HAP-1 (cell line): ENCODE results near the gene IL15RA.
"Not testable (repeated sequence)": the region's sequence is repeated elsewhere in the genome, so short reads cannot be mapped to it uniquely, and the experiment has no call there.

Source experiments
- DNase-seq, 2 experiments: peaks; one replicate each; pipeline ENCODE4 v3.0.0-alpha.2; 2016 to 2020; ENCODE audit warnings: low spot score in 2 of 2
- H3K27me3 ChIP-seq: fragments of 250-450 bp; sonication (Bioruptor Pico); 2 replicates; pipeline ENCODE4 v1.5.1; 2020; ENCODE audit warnings: low read depth, mild to moderate bottlenecking, moderate library complexity
- H3K36me3 ChIP-seq: fragments of 250-450 bp; sonication (Bioruptor Pico); replicated peaks from 2 replicates; pipeline ENCODE4 v1.5.1; 2020; ENCODE audit warnings: mild to moderate bottlenecking
- H3K4me1 ChIP-seq: fragments of 250-450 bp; sonication (Bioruptor Pico); 2 replicates; pipeline ENCODE4 v1.5.1; 2020; ENCODE audit warnings: mild to moderate bottlenecking
- H3K4me3 ChIP-seq: fragments of 250-450 bp; sonication (Bioruptor Pico); 2 replicates; pipeline ENCODE4 v1.5.1; 2020; ENCODE audit warnings: mild to moderate bottlenecking, moderate library complexity
- H3K9me3 ChIP-seq: fragments of 250-450 bp; sonication (Bioruptor Pico); 2 replicates; pipeline ENCODE4 v1.5.1; 2020; ENCODE audit warnings: mild to moderate bottlenecking, moderate library complexity
- in situ Hi-C: fragments of 300-500 bp; cut with MboI; formaldehyde crosslinking; loops from 3 replicates; pipeline ENCODE4 v1.14.3; 2020; ENCODE audit warnings: low sequenced_read_pairs, inconsistent platforms, mixed read lengths

Gene IL15RA

DNA sequence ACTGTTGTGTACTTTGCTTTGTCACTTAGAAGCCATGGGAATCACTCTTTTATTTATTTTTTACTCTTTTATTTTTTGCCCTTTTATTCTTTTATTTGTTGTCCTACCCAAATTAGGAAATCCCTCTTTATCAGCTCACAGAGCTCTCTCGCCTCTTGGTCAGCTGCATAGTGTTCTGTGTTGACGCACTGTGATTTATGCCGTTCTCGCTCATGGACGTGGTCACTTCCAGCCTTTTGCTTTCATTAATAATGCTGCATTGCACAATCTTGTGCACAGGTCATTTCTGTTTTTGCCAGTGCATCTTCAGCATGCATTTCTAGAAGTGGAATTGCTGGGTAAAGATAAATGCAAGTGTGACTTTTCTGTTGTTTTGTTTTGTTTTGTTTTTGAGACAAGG is 45.0 kb downstream of the IL15RA start:
- Histone ChIP-seq H3K27me3 (no peaks in the 10 kb centered on the region), H3K36me3 (peaks cover 59% of the 10 kb centered on the region)

GRCh38 chr10:5930272-5930671 is 47.1 kb downstream of the IL15RA start:
- Histone ChIP-seq H3K9me3 (no peaks in the 10 kb centered on the region), H3K27me3 (no peaks in the 10 kb centered on the region), H3K36me3 (peaks cover 61% of the 10 kb centered on the region), H3K4me3 (no peak overlapping the region), H3K4me1 (no peaks in the 10 kb centered on the region)
- DNase-seq, result no peak
- in situ Hi-C loops, result no loop called here

More for the DNA sequence above, 45.0 kb downstream of the IL15RA start:
- Histone ChIP-seq H3K9me3 (no peaks in the 10 kb centered on the region), H3K4me1 (no peaks in the 10 kb centered on the region), H3K4me3 (no peak overlapping the region)
- in situ Hi-C loops, result no loop called here
- DNase-seq, result no peak

DNA sequence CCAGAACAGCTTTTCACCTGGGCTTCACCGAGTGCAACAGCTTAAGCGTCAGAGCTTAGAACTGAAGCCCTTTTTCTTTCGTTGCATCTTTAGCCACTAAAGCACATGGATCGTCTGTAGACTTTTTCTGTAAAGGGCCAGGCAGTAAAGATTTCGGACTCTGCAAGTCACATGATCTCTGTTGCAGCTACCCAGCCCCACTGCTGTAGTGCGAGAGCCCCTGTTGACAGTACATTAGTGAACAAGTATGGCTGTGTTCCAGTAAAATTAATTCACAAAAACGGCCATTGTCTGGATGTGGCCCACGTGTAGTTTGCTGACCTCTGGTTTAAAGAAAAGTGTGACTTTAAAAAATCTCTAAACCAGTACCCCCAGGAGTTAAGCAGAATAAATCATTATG is 47.9 kb downstream of the IL15RA start:
- H3K9me3 ChIP-seq, result no peaks in the 10 kb centered on the region
- in situ Hi-C loops, result no loop called here
- DNase-seq, result no peak
- H3K4me3 ChIP-seq, result no peak overlapping the region
- H3K27me3 ChIP-seq, result no peaks in the 10 kb centered on the region
- no peaks in the 10 kb centered on the region for H3K4me1 ChIP-seq
- H3K36me3 ChIP-seq, result peaks cover 63% of the 10 kb centered on the region

- Histone ChIP-seq H3K27me3 (no peaks in the 10 kb centered on the region), H3K4me1 (no peaks in the 10 kb centered on the region), H3K4me3 (no peak overlapping the region), H3K9me3 (no peaks in the 10 kb centered on the region), H3K36me3 (peaks cover 71% of the 10 kb centered on the region)
- DNase-seq, result no peak
- in situ Hi-C loops, result no loop called here
Measured at GRCh38 chr10:5927306-5927705, 50.0 kb downstream of the IL15RA start.

GRCh38 chr10:5924889-5925288 is 52.5 kb downstream of the IL15RA start:
- in situ Hi-C loops, result no loop called here
- no peak for DNase-seq
- Histone ChIP-seq H3K27me3 (no peaks in the 10 kb centered on the region), H3K4me1 (no peaks in the 10 kb centered on the region), H3K4me3 (no peak overlapping the region), H3K9me3 (no peaks in the 10 kb centered on the region), H3K36me3 (peaks cover 71% of the 10 kb centered on the region)

DNA sequence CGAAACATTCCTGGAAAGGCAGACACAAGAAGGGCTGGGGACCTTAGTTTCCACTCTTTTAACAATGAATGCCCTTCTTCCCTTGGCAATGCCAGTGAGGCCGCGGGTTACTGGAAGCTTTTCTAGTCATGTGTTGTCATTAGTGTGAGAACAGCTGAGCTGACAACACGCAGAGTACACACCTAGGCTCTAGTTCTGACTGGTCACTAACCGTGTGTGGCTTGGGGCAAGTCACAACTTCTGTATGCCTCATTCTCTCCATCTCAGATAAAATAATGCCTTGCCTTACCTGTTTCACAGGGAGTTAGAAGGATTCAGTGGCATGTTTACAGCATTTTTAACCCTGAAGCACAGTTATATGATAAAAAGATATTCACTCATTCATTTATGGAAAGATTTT is 55.6 kb downstream of the IL15RA start:
- Histone ChIP-seq H3K36me3 (peaks cover 68% of the 10 kb centered on the region), H3K4me3 (no peak overlapping the region), H3K9me3 (no peaks in the 10 kb centered on the region), H3K27me3 (no peaks in the 10 kb centered on the region), H3K4me1 (no peaks in the 10 kb centered on the region)
- in situ Hi-C loops, result no loop called here
- DNase-seq, result no peak

- no peak for DNase-seq
- H3K9me3 ChIP-seq, result no peaks in the 10 kb centered on the region
- H3K4me3 ChIP-seq, result no peak overlapping the region
- peaks cover 65% of the 10 kb centered on the region for H3K36me3 ChIP-seq
- H3K27me3 ChIP-seq, result no peaks in the 10 kb centered on the region
- no peaks in the 10 kb centered on the region for H3K4me1 ChIP-seq
- in situ Hi-C loops, result no loop called here
Measured at GRCh38 chr10:5919568-5919967, 57.8 kb downstream of the IL15RA start.

GRCh38 chr10:5918763-5919162 is 58.6 kb downstream of the IL15RA start:
- H3K27me3 ChIP-seq, result no peaks in the 10 kb centered on the region
- H3K9me3 ChIP-seq, result no peaks in the 10 kb centered on the region
- no peak for DNase-seq
- in situ Hi-C loops, result no loop called here
- H3K4me3 ChIP-seq, result no peak overlapping the region
- no peaks in the 10 kb centered on the region for H3K4me1 ChIP-seq
- H3K36me3 ChIP-seq, result peaks cover 73% of the 10 kb centered on the region

DNA sequence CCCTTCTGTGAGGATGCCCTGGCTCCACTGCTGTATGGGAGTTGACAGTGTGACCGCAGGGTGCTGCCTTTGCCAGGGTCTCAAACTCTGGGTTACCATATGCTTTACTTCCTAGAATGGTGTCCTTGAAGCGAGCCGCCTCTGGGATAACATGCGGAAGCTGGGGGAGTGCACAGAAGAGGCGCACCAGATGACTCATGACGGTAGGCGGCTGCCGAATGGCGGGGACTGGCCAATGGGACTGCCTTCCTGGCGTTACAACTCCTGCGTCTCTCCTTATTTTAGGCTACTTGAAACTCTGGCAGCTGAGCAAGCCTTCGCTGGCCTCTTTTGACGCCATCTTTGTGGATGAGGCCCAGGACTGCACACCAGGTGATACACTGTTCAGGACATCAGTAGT is 60.0 kb downstream of the IL15RA start:
- no peaks in the 10 kb centered on the region for H3K4me1 ChIP-seq
- peaks cover 72% of the 10 kb centered on the region for H3K36me3 ChIP-seq
- no peaks in the 10 kb centered on the region for H3K9me3 ChIP-seq
- in situ Hi-C loops, result no loop called here
- H3K27me3 ChIP-seq, result no peaks in the 10 kb centered on the region
- no peak for DNase-seq
- no peak overlapping the region for H3K4me3 ChIP-seq

GRCh38 chr10:5915451-5915850 is 61.9 kb downstream of the IL15RA start:
- peaks cover 71% of the 10 kb centered on the region for H3K36me3 ChIP-seq
- no peak for DNase-seq
- H3K4me3 ChIP-seq, result no peak overlapping the region
- H3K4me1 ChIP-seq, result no peaks in the 10 kb centered on the region
- no peaks in the 10 kb centered on the region for H3K27me3 ChIP-seq
- in situ Hi-C loops, result no loop called here
- H3K9me3 ChIP-seq, result no peaks in the 10 kb centered on the region

DNA sequence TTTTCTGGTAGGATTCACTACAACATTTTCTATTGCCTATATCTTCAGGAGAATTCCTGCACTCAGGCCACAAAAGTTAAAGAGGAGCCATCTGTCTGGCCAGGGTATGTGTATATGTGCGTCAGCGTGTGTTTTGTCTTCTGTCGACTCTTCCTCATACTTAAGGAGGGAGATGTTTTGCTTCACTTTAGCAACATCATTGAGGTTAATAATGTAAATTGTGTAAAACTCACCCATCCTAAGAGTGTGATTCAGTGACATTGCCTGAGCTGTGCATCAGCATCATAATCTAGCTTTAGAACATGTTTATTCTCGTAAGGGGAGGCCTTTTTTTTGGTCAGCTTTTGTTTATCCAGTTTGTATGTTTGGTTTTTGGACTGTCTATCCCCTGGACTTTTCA is 63.6 kb downstream of the IL15RA start:
- in situ Hi-C loops, result no loop called here
- Histone ChIP-seq H3K4me1 (no peaks in the 10 kb centered on the region), H3K9me3 (no peaks in the 10 kb centered on the region), H3K27me3 (no peaks in the 10 kb centered on the region), H3K36me3 (peaks cover 74% of the 10 kb centered on the region), H3K4me3 (no peak overlapping the region)
- DNase-seq, result no peak

DNA sequence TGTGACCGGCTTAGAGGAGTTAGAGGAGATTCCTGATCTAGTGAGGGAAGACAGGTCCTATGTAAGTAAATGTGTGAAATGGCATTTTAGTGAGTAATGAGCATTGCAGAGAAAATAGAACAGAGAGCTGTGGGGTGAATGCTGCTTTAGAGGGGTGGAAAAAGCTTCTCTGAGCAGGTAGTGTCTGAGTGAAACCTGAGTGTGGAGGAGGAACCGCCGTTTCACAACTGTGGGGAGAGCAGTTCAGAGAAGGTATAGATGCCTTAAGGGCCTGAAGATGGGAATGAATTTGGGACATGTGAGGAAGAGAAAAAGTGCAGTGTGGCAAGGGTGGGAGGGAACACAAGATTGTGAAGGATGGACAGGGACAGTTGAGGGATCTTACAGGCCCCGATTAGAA is 65.7 kb downstream of the IL15RA start:
- no peak for DNase-seq
- Histone ChIP-seq H3K4me1 (no peaks in the 10 kb centered on the region), H3K36me3 (peaks cover 62% of the 10 kb centered on the region), H3K4me3 (no peak overlapping the region), H3K9me3 (no peaks in the 10 kb centered on the region), H3K27me3 (no peaks in the 10 kb centered on the region)
- in situ Hi-C loops, result no loop called here

- no peak overlapping the region for H3K4me3 ChIP-seq
- no peaks in the 10 kb centered on the region for H3K4me1 ChIP-seq
- H3K36me3 ChIP-seq, result peaks cover 57% of the 10 kb centered on the region
- H3K27me3 ChIP-seq, result no peaks in the 10 kb centered on the region
- DNase-seq, result no peak
- in situ Hi-C loops, result no loop called here
- no peaks in the 10 kb centered on the region for H3K9me3 ChIP-seq
Measured at GRCh38 chr10:5910323-5911100, 66.8 kb downstream of the IL15RA start.

GRCh38 chr10:5908676-5909075 is 68.7 kb downstream of the IL15RA start:
- H3K36me3 ChIP-seq, result peaks cover 38% of the 10 kb centered on the region
- H3K9me3 ChIP-seq, H3K27me3 ChIP-seq, in situ Hi-C loops, DNase-seq, H3K4me1 ChIP-seq, H3K4me3 ChIP-seq: not testable (repeated sequence)

- Histone ChIP-seq H3K9me3 (no peaks in the 10 kb centered on the region), H3K27me3 (no peaks in the 10 kb centered on the region), H3K36me3 (peaks cover 28% of the 10 kb centered on the region), H3K4me1 (no peaks in the 10 kb centered on the region), H3K4me3 (no peak overlapping the region)
- in situ Hi-C loops, result no loop called here
- no peak for DNase-seq
Measured at GRCh38 chr10:5906651-5907050, 70.7 kb downstream of the IL15RA start.
